ENCODE measurements around the gene SGPP2.
"Not testable (repeated sequence)": the region's sequence is repeated elsewhere in the genome, so short reads cannot be mapped to it uniquely, and the experiment has no call there.

Gene SGPP2

GRCh38 chr2:222424729-222425671, 657 bp downstream of the SGPP2 start:
- no peak for DNase-seq (ENCODE audit: low read depth, low spot score)

DNA sequence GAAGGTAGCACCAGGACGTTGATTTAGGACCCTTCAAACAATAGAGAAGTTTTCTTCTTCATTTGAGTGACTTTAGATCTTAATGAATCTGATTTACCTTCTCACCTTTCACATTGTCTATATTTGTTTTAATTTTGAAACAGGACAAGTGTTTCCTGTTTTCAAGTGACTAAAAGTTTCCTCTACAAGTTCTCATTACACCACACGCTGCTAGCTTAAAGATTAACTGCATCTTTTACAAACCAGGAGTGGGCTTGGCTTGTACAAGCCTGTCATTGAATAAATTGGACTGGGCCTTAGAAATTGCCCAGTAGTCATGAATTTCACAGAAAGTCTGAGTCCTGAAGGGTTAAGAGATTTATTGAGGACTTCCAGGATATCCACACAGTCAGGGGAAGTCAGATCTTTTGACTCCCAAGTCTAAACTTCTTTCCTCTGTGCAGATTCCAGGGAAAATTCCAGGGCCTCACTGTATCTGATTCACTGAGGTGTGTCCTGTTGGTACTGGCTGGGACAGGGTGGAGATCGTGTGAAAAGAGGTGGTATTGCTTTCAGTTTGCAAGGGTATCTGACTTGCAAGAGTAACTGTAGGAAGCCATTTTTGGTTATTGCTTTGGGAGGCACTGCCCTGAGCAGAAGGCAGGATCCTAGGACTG, 3.4 kb downstream of the SGPP2 start:
- DNase-seq (ENCODE audit: low read depth, low spot score) = no peak

- no peak for DNase-seq (ENCODE audit: low read depth, low spot score)
Measured at GRCh38 chr2:222430071-222430470, 5.7 kb downstream of the SGPP2 start.

DNA sequence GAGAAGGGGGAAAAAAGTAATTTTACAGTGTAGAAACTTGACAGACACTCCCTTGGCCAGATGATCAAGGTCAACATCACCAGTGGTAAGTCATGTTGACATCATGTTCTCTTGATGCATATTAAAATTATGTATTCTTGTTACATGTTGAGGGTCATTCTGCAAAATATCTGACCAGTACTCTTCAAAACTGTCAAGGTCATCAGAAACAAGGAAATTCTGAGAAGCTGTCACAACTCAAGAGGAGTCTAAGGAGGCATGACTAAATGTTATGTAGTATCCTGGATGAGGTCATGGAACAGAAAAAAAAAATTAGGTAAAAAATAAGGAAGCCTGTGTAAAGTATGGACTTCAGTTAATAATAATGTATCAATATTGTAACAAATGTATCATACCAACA, 6.3 kb downstream of the SGPP2 start:
- DNase-seq (ENCODE audit: low read depth, low spot score) = no peak

GRCh38 chr2:222431869-222432268, 7.5 kb downstream of the SGPP2 start:
- no peak for DNase-seq (ENCODE audit: low read depth, low spot score)

DNA sequence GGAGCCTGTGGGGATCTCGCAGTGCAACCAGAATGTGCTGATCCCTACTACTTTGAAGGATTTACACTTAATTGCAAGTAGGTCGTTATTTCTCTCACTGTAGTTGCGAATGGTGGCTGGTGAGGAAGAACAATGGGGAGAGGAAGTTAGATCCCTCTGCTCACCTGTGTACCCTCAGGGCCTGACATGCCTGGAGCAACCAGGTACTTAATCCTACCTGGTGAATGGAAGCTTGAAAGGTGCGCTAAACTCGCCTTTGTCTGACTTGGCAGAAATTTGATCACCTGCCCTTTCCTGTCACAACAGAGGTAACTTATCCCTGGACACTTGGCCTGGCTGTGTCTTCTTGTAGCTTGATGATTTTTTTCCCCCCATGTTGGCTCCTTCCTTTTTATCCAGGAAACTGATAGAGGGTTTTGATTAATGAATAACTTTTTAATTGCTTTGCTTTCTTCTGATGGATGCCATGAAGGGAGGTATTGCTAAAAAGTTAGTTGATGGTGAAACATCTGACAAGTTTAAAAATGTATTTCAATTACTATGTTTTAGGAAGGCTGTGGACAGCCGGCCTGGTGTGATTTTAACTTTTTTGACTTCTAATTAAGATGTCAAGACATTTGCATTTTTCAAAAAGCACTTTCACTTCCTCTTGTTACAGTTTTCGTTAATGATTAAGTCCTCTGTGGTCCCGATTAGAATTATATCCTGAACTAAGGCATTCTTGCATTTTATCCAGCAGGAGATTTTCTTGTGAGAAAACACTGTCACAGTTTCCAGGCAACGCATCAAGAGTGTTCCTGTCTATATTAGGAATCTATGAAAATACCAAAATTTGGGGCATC, 9.2 kb downstream of the SGPP2 start:
- DNase-seq (ENCODE audit: low read depth, low spot score) = no peak

- no peak for DNase-seq (ENCODE audit: low read depth, low spot score)
Measured at GRCh38 chr2:222434204-222434603, 9.9 kb downstream of the SGPP2 start.

GRCh38 chr2:222435400-222436039, 11.2 kb downstream of the SGPP2 start:
- not testable (repeated sequence) for DNase-seq (ENCODE audit: low read depth, low spot score)

DNA sequence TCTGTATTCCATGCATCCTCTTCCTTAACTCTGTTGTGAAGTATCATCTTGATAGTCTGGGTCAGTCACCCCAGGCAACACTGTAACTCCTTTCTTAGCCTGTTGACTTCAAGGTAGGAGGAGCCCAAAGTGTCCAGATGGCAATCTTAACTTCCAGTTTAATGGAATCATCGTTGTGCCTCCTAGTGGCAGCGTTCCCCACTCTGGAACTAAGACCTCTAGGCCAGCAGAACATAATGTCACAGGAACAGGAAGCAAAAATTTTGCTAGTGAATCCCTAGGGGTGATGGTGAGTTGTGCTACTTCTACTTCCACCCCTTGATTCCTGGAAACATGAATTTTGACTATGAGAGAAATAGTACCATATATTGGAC, 11.7 kb downstream of the SGPP2 start:
- no peak for DNase-seq (ENCODE audit: low read depth, low spot score)

GRCh38 chr2:222439692-222440091, 15.3 kb downstream of the SGPP2 start:
- DNase-seq (ENCODE audit: low read depth, low spot score) = no peak

DNA sequence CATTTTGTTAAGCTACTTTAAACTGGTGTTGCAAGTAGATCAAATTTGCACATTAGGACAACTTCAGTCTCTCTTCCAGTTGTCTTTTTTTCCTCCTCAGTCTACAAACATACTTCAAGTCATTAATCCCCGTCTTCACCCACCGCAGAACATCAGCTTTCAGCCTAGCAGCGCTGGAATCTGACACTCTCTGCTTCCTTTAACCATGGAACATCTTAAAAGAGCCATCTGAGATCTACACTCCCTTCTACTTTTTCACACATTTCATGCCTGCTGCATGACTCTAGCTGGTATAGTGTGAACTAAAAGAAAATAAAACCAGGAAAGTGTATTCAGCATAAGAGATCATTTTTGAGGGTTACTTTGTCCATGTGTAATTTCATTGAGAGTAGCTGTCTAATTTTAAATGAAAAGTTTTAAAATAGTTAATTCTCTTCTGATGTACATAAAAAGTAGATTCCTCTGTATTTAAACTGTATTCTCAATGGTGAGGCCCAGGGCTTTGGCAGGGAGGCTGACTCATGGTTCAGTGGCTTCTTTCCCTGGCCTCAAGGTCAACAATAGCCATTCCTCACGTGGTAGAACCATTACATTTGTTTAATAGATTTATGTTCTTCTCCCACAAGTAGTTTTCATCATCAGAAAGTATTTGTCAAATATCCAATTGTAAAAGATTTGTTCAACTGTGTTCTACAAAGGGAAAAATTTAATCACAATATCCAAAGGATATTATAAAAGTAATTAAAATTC, 16.5 kb downstream of the SGPP2 start:
- DNase-seq (ENCODE audit: low read depth, low spot score) = no peak

DNA sequence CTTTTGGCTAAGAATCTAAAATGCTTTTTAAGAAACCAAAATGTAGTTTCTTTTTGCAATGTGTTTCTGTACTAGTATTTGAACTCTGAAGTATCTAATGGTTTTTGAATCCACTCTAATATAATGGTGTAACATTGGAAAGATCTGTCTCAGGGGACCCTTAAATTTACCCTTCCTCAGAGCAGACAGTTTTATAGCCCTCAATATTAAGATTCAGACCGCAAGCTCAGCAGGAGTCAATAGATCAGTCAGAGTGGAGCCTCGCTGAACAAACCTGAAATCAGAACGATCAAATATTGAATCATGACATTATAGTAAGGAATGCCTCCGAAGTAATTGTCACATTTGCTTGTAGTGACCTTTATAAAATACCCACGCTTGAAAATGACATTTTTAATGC, 18.3 kb downstream of the SGPP2 start:
- no peak for DNase-seq (ENCODE audit: low read depth, low spot score)

DNA sequence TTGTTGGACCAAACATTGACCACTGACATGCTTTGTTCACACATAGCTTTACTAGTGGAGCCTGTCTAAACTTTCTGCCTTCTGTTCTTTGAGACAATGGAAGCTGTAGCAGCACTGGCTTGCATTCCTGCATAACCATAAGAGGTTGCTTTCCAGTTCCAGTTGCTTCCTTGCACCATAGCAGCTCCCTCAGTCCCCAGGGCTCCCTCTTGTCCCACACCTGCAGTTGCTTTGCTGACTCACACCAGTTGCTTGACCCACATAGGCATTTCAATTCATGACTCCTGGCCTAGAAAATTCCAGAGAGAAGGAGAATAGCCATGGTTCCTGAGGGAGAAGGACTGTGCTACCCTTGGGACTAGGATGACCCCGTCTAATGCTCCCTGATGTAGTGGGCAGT, 20.9 kb downstream of the SGPP2 start:
- no peak for DNase-seq (ENCODE audit: low read depth, low spot score)

GRCh38 chr2:222447131-222447530, 22.8 kb downstream of the SGPP2 start:
- no peak for DNase-seq (ENCODE audit: low read depth, low spot score)

DNA sequence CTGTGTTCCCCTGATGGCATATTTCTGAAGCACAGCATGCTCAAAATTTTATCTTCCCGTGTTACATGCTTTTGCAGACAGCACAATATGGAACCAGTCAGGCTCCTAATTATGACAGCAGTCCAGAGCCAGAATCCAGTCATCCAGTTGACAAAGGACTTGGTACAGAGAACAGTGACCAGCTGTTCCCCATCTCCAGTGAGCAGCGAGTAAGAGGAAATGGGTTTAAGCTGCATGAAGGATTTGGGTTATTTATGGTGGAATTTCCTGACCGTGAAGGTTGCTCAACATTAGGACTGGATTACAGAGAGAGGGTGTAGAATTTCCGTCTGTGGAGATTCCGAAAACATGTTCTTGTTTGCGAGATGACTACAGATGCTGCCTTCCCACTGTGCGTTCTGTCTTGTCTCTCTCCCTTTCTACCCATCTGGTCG, 24.4 kb downstream of the SGPP2 start:
- DNase-seq (ENCODE audit: low read depth, low spot score) = no peak

GRCh38 chr2:222450021-222450420, 25.7 kb downstream of the SGPP2 start:
- no peak for DNase-seq (ENCODE audit: low read depth, low spot score)

GRCh38 chr2:222451224-222451674, 26.9 kb downstream of the SGPP2 start:
- DNase-seq (ENCODE audit: low read depth, low spot score) = no peak

DNA sequence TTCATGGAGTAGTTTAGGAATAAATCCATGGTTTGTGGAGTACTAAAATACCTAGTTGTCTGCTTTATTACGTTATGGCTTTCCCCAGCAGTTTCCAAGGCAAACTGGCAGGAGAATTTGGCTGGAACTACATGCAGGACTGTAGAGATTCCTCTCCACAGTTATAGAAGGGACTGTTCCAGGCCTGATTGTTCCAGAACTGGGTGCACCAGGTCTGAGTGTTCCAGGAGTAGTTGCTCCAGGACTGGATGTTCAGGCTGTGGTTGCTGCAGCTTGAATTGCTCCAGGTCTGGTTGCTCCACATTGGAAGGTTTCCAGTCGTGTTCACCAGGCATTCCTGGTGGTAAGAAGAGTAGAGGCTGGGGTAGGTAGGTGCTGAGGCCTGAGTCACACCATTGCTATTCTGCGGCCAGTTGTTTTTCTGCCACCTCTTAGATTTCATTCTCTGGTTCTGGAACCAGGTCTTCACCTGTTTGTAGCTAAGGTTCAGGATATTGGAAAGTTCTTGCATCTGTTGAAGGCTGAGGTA, 28.1 kb downstream of the SGPP2 start:
- DNase-seq (ENCODE audit: low read depth, low spot score) = no peak

GRCh38 chr2:222456479-222457077, 32.2 kb downstream of the SGPP2 start:
- DNase-seq (ENCODE audit: low read depth, low spot score) = no peak

GRCh38 chr2:222459983-222460382, 35.6 kb downstream of the SGPP2 start:
- DNase-seq (ENCODE audit: low read depth, low spot score) = no peak
